CD14-positive monocyte (primary cell): ENCODE measurements around the gene CNTNAP2. TPM values are rescaled to one million over a fixed set of nuclear protein-coding genes. Genes with fewer than 3 reads are reported as not detected.

Source experiments
- DNase-seq, 3 donors: peaks; one replicate each; pipeline ENCODE4 v3.0.0-alpha.2; 2011 to 2022
- H2AFZ ChIP-seq: 2 replicates; pipeline ENCODE4 v1.6.0; 2012; ENCODE audit warnings: mild to moderate bottlenecking, low read depth, low read length, inconsistent platforms; ENCODE audit not compliant: insufficient read depth, poor library complexity, severe bottlenecking
- H3K27ac ChIP-seq, 2 donors: 1 replicate in 1 of 2; 2 replicates in 1 of 2; pipeline ENCODE4 v1.5.1; 2012 to 2013; ENCODE audit warnings: low read length in 2 of 2, control low read depth in 1 of 2, inconsistent platforms in 1 of 2, low read depth in 1 of 2, mild to moderate bottlenecking in 1 of 2
- H3K27me3 ChIP-seq, 2 donors: one replicate each; pipeline versions ENCODE4 v1.6.0 to v1.6.1; 2011 to 2013; ENCODE audit warnings: low read length in 2 of 2; ENCODE audit not compliant: control insufficient read depth in 2 of 2, insufficient read depth in 2 of 2
- H3K36me3 ChIP-seq, 2 donors: replicated peaks in 1 of 2; 1 replicate in 1 of 2; 2 replicates in 1 of 2; pipeline versions ENCODE4 v1.5.1 to v1.6.1; 2012 to 2013; ENCODE audit warnings: low read length in 2 of 2, control low read depth in 1 of 2, inconsistent platforms in 1 of 2, mild to moderate bottlenecking in 1 of 2; ENCODE audit not compliant: insufficient read depth in 2 of 2, control insufficient read depth in 1 of 2
- H3K4me1 ChIP-seq, 2 donors: 1 replicate in 1 of 2; 2 replicates in 1 of 2; pipeline versions ENCODE4 v1.5.1 to v1.6.1; 2012 to 2013; ENCODE audit warnings: low read length in 2 of 2, control low read depth in 1 of 2, inconsistent platforms in 1 of 2, mild to moderate bottlenecking in 1 of 2, moderate library complexity in 1 of 2; ENCODE audit not compliant: insufficient read depth in 2 of 2, control insufficient read depth in 1 of 2
- H3K4me2 ChIP-seq: replicated peaks from 2 replicates; pipeline ENCODE3; 2012; ENCODE audit warnings: low read length, moderate library complexity, mild to moderate bottlenecking; ENCODE audit not compliant: poor library complexity, severe bottlenecking; ENCODE audit errors: extremely low read depth
- H3K4me3 ChIP-seq, 3 experiments: fragments of 200-600 bp in 1 of 3; sonication (generic) in 1 of 3; replicated peaks in 1 of 3; 1 replicate in 2 of 3; 2 replicates in 1 of 3; pipeline ENCODE4 v1.5.1; 2011 to 2013; ENCODE audit warnings: low read length in 3 of 3, mild to moderate bottlenecking in 3 of 3, control low read depth in 2 of 3, low read depth in 2 of 3, inconsistent platforms in 1 of 3, moderate library complexity in 1 of 3
- H3K79me2 ChIP-seq: 2 replicates; pipeline ENCODE4 v1.6.0; 2012; ENCODE audit warnings: mild to moderate bottlenecking, control low read depth, inconsistent platforms, low read length, moderate library complexity; ENCODE audit not compliant: insufficient read depth
- H3K9ac ChIP-seq: 2 replicates; pipeline ENCODE4 v1.6.0; 2017; ENCODE audit warnings: low read length, mild to moderate bottlenecking; ENCODE audit not compliant: insufficient read depth, poor library complexity, severe bottlenecking
- H3K9me3 ChIP-seq, 2 donors: replicated peaks in 1 of 2; 1 replicate in 1 of 2; 2 replicates in 1 of 2; pipeline versions ENCODE4 v1.5.1 to v1.6.1; 2012 to 2013; ENCODE audit warnings: low read length in 2 of 2, control low read depth in 1 of 2; ENCODE audit not compliant: control insufficient read depth in 1 of 2, insufficient read depth in 1 of 2
- H4K20me1 ChIP-seq: 2 replicates; pipeline ENCODE4 v1.6.0; 2012; ENCODE audit warnings: mild to moderate bottlenecking, low read length, control low read depth, moderate library complexity; ENCODE audit not compliant: insufficient read depth
- H3K27ac Mint-ChIP-seq, 7 donors: one replicate each; pipeline ENCODE4 v1.8.0; 2020; ENCODE audit warnings: mild to moderate bottlenecking in 7 of 7, mixed read lengths in 7 of 7, moderate library complexity in 6 of 7, inconsistent platforms in 2 of 7
- H3K27me3 Mint-ChIP-seq, 3 donors: one replicate each; pipeline ENCODE4 v1.8.0; 2021 to 2022; ENCODE audit warnings: low read depth in 3 of 3, mild to moderate bottlenecking in 3 of 3, mixed read lengths in 3 of 3, moderate library complexity in 3 of 3, inconsistent platforms in 1 of 3
- H3K36me3 Mint-ChIP-seq, 2 donors: one replicate each; pipeline ENCODE4 v1.8.0; 2020; ENCODE audit warnings: mixed read lengths in 2 of 2, inconsistent platforms in 1 of 2, mild to moderate bottlenecking in 1 of 2
- H3K4me1 Mint-ChIP-seq: one replicate; pipeline ENCODE4 v1.8.0; 2020; ENCODE audit warnings: mild to moderate bottlenecking, mixed read lengths
- H3K4me3 Mint-ChIP-seq, 2 donors: one replicate each; pipeline ENCODE4 v1.8.0; 2020; ENCODE audit warnings: mild to moderate bottlenecking in 2 of 2, mixed read lengths in 2 of 2, moderate library complexity in 1 of 2
- H3K9me3 Mint-ChIP-seq, 7 donors: one replicate each; pipeline ENCODE4 v1.8.0; 2020 to 2022; ENCODE audit warnings: mixed read lengths in 7 of 7, mild to moderate bottlenecking in 6 of 7, moderate library complexity in 6 of 7, inconsistent platforms in 2 of 7
- CTCF ChIP-seq: fragments of 200-600 bp; IDR thresholded peaks from one replicate; pipeline ENCODE4 v1.8.0; 2022; ENCODE audit warnings: antibody characterized with exemption, mild to moderate bottlenecking
- WGBS: methylation state at CpG from one replicate; pipeline ENCODE4 v1.1.5; 2013; ENCODE audit warnings: missing lambda C conversion rate; ENCODE audit not compliant: insufficient coverage; 5-methylcytosine and 5-hydroxymethylcytosine counted together
- intact Hi-C, 2 donors: fragments of 100-400 bp; cut with micrococcal nuclease; formaldehyde crosslinking; loops; one replicate each; pipeline versions ENCODE4 v1.15.0 to v1.15.1; 2023
- polyA plus RNA-seq, 3 donors: library from polyadenylated mRNA; depleted of rRNA in 1 of 3; unstranded in 2 of 3; stranded (reverse) in 1 of 3; fragments of 300-500 nt in 2 of 3; fragments of >200 nt in 1 of 3; fragmentation: Illumina TruSeq in 2 of 3; gene quantifications; 1 replicate in 2 of 3; 2 replicates in 1 of 3; pipeline ENCODE4 v1.2.3, GENCODE V29; 2012 to 2021

Gene CNTNAP2
- polyA plus RNA-seq, 3 donors: 0.01 TPM; not detected in 2

GRCh38 chr7:146787266-146787665 is 670.7 kb downstream of the CNTNAP2 start:
- no peak overlapping the region for H2AFZ ChIP-seq

GRCh38 chr7:146788008-146788407 is 671.4 kb downstream of the CNTNAP2 start:
- no peak for TF ChIP-seq CTCF
- Histone ChIP-seq H4K20me1 (no peaks in the 10 kb centered on the region), H3K9ac (no peak overlapping the region), H3K4me2 (no peak overlapping the region), H3K36me3 (no peaks in the 10 kb centered on the region), H3K79me2 (no peaks in the 10 kb centered on the region), H3K4me3 (no peak overlapping the region), H3K9me3 (peaks cover 11% of the 10 kb centered on the region in 2 donors), H3K27ac (no peak overlapping the region), H2AFZ (no peak overlapping the region), H3K27me3 (no peaks in the 10 kb centered on the region), H3K4me1 (no peaks in the 10 kb centered on the region)
- no peaks in the 10 kb centered on the region for H3K36me3 Mint-ChIP-seq
- WGBS: 89% methylated on average over 9 of the region's 15 CpGs
- H3K4me1 Mint-ChIP-seq: no peaks in the 10 kb centered on the region
- H3K4me3 Mint-ChIP-seq: no peak overlapping the region
- H3K9me3 Mint-ChIP-seq: peaks cover 7 to 22% (median 15%) of the 10 kb centered on the region in 7 donors
- DNase-seq: no peak
- no peaks in the 10 kb centered on the region for H3K27me3 Mint-ChIP-seq
- intact Hi-C loops: no loop called here
- no peak overlapping the region for H3K27ac Mint-ChIP-seq

More at GRCh38 chr7:146787266-146787665, 670.7 kb downstream of the CNTNAP2 start:
- Histone ChIP-seq H3K36me3 (no peaks in the 10 kb centered on the region), H4K20me1 (no peaks in the 10 kb centered on the region), H3K79me2 (no peaks in the 10 kb centered on the region), H3K4me1 (no peaks in the 10 kb centered on the region), H3K27me3 (no peaks in the 10 kb centered on the region), H3K4me2 (no peak overlapping the region), H3K9ac (no peak overlapping the region), H3K4me3 (no peak overlapping the region), H3K9me3 (peaks cover 11% of the 10 kb centered on the region in 2 donors), H3K27ac (no peak overlapping the region)
- 76% methylated on average over 16 of the region's 18 CpGs for WGBS
- Mint-ChIP-seq H3K27me3 (no peaks in the 10 kb centered on the region), H3K4me1 (no peaks in the 10 kb centered on the region), H3K36me3 (no peaks in the 10 kb centered on the region), H3K27ac (no peak overlapping the region), H3K4me3 (peak overlapping the region; percentile 58 to 60), H3K9me3 (peaks cover 7 to 22% (median 15%) of the 10 kb centered on the region in 7 donors)
- TF ChIP-seq CTCF: no peak
- intact Hi-C loops: no loop called here
- no peak for DNase-seq
